ENCODE data around the gene SH2D3C.

DNA sequence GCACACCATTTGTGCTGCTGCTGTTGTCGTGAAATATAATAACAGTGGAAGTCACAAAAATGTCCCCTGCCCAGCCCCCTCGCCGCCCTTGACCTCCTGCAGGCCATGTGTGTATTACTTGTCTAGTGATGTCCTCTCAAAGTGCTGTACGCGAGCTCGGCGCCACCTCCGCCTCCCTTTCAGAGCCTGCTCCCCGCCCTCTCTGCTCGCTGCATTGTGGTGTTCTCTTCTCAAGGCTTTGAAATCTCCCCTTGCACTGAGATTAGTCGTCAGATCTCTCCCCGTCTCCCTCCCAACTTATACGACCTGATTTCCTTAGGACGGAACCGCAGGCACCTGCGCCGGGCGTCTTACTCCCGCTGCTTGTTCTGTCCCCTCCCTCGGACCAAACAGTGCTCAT, 86.4 kb downstream of the SH2D3C start:
- TF ChIP-seq ARNTL (CRISPR knock-in tag; IDR thresholded peaks at IDR 0.05; ENCODE audit: borderline replicate concordance, low read depth) (no peak), ZFP30 (CRISPR knock-in tag; IDR thresholded peaks at IDR 0.05) (no peak), GLIS3 (CRISPR knock-in tag; IDR thresholded peaks at IDR 0.05) (no peak), PPARA (CRISPR knock-in tag; IDR thresholded peaks at IDR 0.05; ENCODE audit: borderline replicate concordance) (no peak)
